ENCODE data around the gene KDM4B. TPM values are rescaled to one million over a fixed set of nuclear protein-coding genes. Genes with fewer than 3 reads are reported as not detected.
A peak's percentile ranks its signal among the peaks of the same experiment; 100 is the strongest.

KDM4B gene
- total RNA-seq, 1 donor from 2014 or later: 24.5 TPM

DNA sequence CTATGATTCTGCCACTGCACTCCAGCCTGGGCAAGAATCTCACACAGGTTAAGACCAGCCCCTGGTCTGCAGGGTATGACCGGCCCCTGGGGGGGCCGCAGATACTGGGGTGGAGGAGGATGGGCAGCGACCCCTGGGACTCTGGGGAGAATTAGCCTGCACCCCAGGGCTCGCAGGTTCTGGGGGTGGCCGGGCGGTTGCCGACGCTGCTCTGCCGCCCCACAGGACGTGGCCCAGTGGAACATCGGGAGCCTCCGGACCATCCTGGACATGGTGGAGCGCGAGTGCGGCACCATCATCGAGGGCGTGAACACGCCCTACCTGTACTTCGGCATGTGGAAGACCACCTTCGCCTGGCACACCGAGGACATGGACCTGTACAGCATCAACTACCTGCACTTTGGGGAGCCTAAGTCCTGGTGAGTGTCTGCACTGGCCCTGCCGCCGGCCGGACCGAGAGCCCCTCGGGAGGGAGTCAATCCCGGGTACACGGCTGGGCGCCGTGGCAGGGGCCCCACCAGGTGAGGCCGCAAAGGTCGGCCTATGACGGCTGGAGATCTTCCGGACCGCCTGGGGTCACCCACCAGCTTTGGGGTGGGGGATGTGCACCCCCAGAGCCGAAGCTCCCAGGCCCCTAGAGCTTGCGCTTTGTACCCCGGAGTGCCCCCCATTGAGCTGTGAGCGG is 78.5 kb downstream of the KDM4B start:
- DNase-seq (ENCODE audit: low spot score in 2 of 2) (no peak), FAIRE-seq (no peak)

DNA sequence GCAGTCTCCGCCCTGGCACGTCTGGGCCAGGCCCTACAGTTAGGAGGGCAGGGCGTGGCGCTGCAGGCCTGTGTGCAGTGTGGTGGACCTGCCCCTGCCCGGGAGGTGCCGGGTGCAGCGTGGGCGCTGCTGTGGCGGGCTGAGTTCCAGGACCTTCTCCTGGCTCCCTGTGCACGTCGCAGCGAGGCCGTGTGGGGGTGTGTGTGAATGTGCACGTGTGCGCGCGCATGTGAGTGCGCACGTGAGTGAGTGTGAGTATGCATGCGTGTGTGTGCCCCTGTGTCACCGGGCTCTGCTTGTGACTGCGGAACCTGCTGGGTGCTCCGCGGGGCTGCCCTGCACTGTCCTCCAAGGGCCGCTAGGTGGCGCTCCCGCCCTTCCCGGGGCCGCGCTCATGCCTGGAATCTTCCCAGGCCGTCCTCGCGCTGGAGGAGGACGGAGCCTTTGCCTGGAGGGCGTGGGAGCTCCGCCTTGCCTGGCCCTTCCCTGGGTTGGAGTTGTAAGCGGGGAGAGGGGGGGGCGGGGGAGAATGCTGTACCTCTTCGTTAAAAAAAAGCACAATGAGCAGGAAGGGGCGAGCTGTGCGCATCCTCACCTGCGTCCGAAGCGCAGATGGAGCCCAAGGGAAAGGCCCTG is 79.3 kb downstream of the KDM4B start:
- FAIRE-seq (no peak), DNase-seq (ENCODE audit: low spot score in 2 of 2) (peak; percentile 87 to 90)

DNA sequence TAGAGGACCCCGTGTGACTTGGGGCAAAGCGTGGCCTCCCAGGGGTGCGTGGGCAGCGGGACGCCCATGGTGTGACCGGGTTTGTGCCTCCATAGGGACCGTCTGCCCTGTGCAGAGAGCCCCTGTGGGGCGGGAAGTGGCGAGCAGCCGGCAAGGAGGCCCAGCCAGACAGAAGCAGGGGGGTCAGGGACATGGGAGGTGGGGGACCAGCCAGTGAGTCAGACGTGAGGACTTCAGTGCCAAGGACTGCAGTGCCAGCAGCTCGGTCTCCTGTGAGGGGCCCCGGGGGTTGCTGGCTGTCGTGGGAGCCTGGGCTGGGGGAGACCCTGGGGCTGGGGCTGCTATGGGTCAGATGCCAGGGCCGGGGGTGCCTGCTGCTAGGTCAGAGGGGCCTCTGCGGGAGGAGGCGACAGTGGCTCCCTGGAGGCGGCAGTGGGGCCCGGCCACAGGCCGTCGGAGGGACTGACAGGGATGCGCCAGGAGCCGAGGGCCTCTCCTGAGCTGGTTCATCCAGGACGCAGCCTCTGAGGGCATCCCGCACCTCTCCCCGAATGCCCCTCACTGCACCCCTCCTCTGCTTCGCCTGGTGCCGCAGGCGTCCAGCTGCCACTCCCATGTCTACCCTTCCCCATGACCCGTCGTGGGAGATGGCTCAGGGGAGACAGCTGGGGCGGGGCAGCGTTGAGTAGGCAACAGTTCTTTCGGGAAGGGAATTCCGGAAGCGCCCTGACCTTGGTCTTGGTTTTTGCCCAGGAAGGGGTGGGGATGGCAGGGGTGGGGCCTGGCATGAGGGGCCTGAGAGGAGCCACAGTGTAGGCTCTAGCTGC is 80.0 kb downstream of the KDM4B start:
- FAIRE-seq (no peak), DNase-seq (ENCODE audit: low spot score in 2 of 2) (no peak)

DNA sequence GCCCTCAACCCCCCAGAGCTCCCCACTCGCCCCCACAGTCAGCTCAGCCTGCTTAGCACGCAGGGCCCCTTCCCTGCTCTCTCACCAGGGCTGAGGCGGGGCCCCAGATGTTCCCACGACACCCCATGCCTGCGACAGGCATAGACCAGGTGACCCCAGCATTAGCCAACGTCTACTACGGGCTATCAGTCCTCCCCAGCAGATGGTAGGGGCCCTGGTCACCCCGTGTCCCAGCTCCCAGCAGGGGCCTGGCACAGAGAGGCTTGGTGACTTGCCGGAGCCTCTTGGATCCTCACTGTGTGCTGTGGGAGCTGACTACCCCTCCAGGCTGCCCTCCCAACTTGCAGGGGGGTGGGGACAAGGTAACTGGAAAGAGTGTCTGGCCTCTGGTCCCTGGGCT is 80.6 kb downstream of the KDM4B start:
- DNase-seq (ENCODE audit: low spot score in 2 of 2) (no peak), FAIRE-seq (no peak)

DNA sequence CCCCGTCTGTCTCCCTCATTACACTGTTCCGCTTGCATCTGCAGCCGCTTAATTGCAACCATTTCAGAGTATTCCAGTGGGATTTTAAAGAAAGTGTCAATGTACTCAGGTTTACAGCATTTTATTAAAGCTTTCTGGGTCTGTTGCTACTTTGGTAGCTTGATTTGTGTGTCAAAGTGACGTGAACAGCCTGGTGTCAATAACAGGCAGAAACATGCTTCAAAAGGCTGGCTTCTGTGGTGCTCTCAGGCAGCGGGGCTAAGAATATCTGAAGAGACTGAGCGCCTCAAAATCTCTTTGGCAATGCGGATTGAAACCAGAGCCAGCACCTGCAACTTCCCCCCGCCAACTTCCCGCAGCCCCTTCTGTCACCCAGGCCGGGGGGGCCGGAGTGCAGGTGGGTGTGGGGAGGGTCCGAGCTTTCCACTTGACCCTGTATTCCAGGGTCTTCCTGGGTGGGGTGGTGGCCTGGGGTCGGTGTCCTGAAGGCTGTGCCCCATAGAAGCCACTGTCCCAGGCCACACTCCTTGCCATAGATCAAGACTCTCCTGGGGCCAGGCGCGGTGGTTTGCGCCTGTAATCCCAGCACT is 81.2 kb downstream of the KDM4B start:
- FAIRE-seq (no peak), DNase-seq (ENCODE audit: low spot score in 2 of 2) (no peak)

DNA sequence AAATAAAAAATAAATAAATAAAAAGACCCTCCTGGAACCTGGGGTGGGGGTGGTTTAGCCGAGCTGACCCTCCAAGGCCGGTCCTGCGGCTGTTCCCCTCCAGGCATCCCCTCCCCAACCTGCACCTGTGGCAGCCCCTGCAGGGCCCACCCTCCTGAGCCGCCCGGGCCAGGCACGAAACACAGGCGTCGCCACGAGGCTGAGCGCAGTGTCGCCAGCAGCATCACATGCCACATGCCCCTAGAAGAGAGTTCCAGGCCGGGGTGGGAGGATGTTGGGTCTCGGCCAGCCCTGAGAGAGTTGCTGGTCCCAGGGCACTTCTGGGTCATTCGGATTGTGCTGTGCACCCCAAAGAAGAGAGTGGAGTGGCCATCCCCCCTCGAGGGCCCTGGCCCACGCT is 82.0 kb downstream of the KDM4B start:
- FAIRE-seq: no peak
- no peak for DNase-seq (ENCODE audit: low spot score in 2 of 2)

DNA sequence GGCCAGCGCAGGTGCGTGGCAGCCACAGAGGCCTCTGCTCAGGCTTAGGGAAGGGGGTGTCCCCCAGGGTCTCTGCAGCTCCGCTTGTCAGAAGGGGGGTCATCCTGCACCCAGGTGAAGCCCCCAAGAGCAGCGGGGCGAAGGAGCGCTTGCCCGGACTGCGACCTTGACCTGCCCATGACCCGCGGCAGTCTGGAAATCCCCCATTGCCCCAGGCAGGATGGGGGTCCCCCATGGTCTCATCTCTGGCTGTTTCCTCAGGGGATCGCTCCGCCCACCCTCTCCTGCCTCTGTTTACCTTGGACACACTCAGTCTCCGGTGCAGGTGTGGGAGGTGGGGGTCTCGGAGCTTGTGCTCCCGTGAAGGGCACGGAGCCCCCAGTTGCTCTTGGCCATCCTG is 82.7 kb downstream of the KDM4B start:
- DNase-seq (ENCODE audit: low spot score in 2 of 2): no peak
- FAIRE-seq: no peak

DNA sequence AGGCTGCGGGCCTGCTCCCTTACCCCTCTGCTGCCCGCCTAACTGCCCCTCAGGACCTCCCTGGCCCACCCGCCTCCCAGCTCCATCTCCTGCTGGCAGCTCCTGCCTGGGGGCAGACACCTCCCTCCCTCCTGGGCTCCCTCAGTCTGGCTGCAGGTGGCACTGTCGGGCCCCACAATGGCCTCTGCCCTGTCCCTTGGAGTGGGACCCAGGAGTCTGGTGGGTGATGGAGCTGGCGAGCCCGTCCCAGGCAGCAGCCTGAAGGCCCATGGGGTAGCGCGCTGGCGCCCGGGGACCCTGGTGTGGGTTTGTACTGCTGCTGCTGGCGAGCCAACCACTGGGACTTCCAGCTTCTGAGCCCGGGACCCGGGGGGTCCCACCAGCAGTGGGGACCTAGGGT is 83.6 kb downstream of the KDM4B start:
- no peak for DNase-seq (ENCODE audit: low spot score in 2 of 2)
- no peak for FAIRE-seq

DNA sequence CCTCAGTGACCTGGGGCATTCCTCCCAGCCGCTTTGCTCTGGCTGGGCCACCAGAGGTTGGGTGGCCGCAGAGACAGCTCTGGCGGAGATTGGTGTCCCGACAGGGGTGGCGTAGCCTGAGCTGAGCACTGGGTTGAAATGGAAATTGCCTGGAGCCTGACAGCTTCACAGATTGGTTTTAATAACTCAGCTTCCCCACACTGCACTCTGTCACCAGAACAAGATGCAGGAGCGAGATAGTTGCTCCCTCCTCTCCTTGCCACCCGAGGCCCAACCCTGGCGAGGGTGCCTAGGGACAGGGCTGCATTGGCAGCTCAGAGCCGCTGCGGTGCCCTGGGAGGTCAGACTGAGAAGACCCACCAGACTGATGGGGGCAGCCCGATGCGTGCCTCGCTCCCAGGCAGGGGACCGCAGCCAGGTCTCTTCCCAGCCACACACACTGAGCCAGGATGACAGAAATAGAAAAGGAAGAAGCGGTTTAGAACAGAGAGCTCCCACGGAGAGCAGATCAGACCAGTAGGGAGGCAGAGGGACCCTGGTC is 84.1 kb downstream of the KDM4B start:
- FAIRE-seq: no peak
- no peak for DNase-seq (ENCODE audit: low spot score in 2 of 2)

DNA sequence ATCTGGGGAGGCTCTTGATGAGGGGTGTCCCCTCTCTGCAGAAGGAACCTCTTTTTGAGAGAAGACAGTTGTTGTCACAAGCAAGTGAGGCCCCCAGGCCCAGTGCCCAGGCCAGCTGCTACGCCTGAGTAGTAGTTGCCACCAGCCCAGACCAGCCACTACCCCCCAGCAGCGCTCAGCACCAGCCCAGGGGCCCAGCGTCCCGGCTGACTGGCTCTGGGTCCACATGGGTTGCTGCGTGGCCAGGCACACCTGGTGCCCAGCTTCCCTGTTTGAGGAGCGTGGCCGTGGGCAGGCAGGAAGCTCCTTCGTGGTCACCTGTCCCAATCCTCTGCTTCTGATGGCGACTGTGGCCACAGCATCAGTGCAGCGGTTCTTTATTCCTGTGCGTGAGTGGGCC is 84.7 kb downstream of the KDM4B start:
- no peak for FAIRE-seq
- no peak for DNase-seq (ENCODE audit: low spot score in 2 of 2)

DNA sequence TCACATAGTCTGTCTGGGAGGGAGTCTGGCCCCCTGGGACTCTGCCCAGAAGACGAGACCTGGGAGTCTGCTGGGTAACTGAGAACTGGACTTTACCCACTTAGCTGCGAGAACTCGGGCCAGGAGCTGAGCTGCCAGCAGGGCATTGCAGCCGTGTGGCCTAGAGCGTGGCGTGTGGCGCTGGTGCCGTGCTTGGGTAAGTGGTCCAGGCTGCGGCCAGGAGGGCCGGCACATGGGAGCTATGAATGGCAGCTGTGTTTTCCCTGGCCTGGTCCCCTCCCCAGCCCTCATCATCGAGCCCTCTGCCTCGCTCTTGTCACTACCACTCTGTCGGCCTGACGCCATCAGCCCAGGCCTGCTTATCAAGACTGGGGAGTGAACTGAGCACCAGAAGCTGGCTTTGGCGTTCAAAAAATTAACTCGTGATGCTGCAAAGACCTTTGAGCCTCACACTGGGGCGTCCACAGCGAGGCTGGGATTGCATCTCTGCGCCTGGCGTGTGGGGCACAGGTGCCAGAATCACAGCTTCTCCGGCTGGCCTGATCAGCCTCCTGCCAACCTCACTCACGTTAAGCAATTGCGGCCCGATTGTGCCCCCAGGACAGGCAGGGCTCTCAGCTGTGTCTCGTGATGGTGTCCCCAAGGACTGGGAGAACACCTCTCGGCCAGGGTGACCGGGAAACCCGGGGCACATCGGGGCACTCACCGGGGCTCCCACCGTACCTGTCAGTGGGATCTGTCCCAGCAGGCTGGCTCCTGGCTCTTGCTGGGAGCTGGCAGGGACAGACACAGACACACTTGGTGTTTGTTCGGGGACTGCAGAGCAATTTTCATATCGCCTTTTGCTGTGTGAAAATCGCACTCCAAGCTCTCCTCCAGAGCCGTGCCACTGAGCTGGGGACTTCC is 85.9 kb downstream of the KDM4B start:
- DNase-seq (ENCODE audit: low spot score in 2 of 2): peak in 1 of 2 donors; percentile 64
- no peak for FAIRE-seq

DNA sequence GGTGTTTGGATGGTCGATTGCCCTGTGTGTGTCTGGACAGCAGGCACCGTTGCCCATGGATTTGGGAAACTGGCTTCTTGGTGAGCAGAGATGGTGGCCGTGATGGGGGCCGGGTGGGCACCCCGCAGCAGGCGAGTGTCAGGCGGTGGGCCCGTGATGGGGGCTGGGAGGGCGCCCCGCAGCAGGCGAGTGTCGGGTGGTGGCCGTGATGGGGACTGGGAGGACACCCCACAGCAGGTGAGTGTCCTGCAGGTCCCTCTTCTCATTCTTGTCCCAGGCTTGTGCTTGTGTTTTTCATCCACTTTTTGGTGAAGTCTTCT is 86.5 kb downstream of the KDM4B start:
- DNase-seq (ENCODE audit: low spot score in 2 of 2) (no peak), FAIRE-seq (no peak)

DNA sequence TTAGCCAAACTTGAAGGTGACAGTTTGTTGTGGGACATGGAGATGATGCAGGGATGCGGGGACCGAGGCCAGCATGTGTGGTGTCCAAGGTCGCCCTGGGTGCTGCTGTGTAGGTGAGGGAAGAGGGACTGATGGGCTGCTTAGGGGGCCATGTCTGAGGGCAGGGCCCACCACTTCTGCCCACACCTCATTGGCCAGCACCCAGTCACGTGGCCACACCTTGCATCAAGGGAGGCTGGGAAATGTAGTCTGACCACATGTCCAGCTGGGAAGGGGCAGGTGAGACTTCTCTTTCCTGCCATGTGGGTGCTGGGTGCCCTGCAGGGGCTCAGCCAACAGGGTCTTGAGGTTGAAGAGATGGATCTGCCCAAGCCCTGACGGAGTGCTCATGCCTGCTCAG is 88.9 kb downstream of the KDM4B start:
- FAIRE-seq (no peak), DNase-seq (ENCODE audit: low spot score in 2 of 2) (no peak)

DNA sequence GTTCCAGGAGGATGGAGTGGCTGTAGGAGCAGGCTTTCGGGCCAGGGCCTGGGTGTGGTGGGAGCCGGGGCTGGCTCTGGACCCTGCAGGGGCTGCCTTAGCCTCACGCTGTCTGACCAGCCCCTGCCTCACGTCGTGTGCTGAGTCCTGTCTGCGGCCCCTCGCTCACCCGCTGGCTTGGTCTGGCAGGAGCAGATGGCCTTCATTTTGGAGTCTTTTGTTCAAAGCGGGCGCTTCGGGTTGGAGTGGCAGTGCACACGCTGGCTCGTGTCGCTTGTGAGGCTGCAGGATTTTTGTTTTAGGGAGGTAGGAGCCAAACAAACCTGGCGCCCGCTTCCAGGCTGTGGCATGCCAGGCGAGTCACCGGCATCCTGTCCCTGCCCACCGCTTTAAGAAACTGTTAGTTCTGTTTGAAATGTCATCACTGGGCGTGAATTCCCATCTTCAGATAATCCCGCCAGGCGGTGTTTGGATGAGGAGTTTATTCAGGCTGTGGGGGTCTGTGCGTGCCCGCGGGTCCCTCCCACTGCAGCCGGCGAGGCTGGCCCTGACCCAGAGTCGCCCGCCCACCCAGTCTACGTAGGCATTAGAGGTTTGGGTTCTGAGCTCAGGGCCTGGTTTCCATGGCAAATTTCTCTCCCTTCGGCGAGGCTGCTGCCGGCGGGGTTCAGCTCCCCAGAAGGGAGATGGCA is 89.8 kb downstream of the KDM4B start:
- FAIRE-seq (no peak), DNase-seq (ENCODE audit: low spot score in 2 of 2) (peak in 1 of 2 donors; percentile 55)

DNA sequence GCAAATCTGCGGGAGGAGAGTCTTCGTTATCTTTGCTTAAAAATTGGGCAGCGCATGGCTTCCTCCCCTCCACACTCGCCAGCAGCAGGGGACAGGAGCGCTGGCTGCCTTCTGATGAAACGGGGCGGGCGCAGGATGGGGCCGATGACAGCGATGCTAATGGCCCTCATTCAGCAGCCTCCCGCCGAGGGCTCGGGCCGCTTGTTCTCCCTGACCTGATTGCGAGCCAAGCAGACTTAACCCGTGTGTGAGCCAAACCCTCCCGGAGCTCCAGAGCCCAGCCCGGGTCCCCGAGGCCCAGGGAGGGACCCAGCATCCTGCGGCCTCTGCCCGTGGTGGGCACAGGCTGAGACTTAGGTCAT is 90.3 kb downstream of the KDM4B start:
- FAIRE-seq (no peak), DNase-seq (ENCODE audit: low spot score in 2 of 2) (peak in 1 of 2 donors; percentile 67)

DNA sequence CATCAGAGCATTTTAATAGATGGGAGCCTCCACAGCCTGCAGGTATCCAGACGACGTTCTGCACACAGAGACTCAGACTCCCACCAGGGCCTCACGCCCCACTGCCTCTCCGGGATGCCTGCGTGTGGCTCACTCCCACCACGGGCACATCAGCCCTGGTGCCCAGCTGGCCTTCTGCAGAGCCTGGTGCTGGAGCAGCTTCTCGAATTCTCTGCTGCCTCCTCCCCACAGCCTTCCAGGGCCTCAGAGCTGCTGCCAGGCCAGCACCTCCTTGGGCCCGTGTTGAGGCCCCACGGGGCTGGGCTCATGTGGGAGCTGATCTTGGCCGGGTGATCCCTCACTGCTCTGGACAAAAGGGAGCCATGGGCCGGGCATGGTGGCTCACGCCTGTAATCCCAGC is 90.9 kb downstream of the KDM4B start:
- no peak for DNase-seq (ENCODE audit: low spot score in 2 of 2)
- no peak for FAIRE-seq

DNA sequence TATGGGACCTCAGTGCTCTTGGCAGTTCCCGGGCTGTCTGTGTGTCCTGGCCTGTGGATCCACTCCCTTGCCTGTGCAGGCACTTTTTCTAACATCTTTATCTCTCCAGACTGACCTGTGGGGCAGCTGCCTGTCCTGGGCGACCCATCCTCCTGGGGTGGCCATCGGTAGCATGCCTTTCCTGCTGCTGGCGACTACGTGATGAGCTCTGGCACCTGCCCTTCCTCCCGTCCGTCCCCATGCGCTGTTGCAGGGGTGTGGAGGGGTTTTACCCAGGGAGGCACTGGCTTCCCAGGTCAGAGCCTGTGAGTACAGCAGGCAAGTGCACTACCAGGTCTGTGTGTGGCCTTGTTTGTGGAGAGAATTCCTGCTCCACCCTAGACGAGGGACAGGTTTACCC is 93.3 kb downstream of the KDM4B start:
- DNase-seq (ENCODE audit: low spot score in 2 of 2): no peak
- FAIRE-seq: no peak

DNA sequence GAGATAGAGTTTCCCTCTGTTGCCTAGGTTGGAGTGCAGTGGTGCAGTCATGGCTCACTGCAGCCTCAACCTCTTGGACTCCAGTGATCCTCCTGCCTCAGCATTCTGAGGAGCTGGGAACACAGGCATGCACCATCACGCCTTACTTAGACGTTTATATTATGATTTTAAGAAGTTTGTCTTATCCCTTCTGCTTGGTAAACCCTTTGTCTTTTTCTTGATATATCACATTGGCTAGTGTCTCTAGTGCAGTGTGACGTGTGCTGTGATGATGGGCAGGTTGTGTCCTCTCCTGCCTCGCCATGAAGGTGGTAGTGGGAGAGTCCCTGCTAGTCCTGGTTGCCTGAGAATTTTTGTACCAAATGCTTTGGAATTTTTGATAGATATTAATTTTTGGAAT is 93.9 kb downstream of the KDM4B start:
- FAIRE-seq (no peak), DNase-seq (ENCODE audit: low spot score in 2 of 2) (no peak)

DNA sequence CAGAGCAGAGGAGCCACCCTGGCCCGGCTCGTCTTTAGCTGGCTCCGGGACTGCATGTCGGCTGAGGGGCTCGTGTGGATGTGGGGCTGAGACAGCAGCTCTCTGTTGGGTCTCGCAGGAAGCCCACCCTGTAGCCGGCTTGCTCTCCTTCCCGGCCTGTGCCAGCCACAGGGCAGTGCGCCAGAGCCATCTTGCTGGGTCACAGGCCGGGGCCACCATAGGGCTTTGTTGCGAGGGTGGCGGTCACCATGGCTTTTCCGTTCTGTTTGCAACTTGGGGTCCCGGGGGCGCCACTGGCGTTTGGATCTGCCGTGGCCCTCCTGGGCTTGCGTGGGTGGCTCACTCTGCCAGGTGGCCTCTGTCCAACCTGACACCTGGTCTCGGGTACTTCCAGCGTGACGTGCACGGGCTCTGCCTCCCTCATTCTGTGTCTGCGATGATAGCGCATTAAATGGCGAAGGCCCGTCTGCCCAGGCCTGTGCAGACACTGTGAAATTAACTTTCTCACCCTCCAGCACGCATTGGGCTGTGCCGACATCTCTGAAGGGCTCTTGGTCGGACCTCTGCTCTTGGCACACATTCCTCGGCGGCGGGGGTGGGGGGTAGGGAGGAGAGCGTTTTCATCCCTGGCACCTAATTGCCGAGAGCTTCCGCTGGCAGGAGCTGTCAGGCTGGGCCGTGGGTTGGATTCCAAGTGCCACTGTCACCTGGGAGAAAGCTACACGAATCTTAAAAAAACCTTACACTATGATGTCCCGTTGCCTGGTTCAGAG is 95.1 kb downstream of the KDM4B start:
- FAIRE-seq: no peak
- DNase-seq (ENCODE audit: low spot score in 2 of 2): no peak

All from frontal cortex (tissue), 4 donors.